ENCODE results near the gene TPBGL. TPM values are rescaled to one million over a fixed set of nuclear protein-coding genes. Genes with fewer than 3 reads are reported as not detected.
A peak's percentile ranks its signal among the peaks of the same experiment; 100 is the strongest.

Gene TPBGL
- total and polyA plus RNA-seq, 8 donors: 0.09 to 1.3 (median 0.25) TPM; not detected in 1

GRCh38 chr11:75204685-75205563, 35.6 kb upstream of the TPBGL start:
- Histone ChIP-seq H3K27me3 (no peaks in the 10 kb centered on the region), H3K9me3 (no peaks in the 10 kb centered on the region), H3K4me3 (no peak overlapping the region), H3K4me1 (peaks cover 0 to 15% of the 10 kb centered on the region in 2 donors), H3K27ac (peak overlapping the region in 1 of 2 donors; percentile 13), H3K36me3 (peaks cover 0 to 19% of the 10 kb centered on the region in 2 donors)
- peak; percentile 36 to 93 (median 80) for DNase-seq
- TF ChIP-seq, protein P1, sequence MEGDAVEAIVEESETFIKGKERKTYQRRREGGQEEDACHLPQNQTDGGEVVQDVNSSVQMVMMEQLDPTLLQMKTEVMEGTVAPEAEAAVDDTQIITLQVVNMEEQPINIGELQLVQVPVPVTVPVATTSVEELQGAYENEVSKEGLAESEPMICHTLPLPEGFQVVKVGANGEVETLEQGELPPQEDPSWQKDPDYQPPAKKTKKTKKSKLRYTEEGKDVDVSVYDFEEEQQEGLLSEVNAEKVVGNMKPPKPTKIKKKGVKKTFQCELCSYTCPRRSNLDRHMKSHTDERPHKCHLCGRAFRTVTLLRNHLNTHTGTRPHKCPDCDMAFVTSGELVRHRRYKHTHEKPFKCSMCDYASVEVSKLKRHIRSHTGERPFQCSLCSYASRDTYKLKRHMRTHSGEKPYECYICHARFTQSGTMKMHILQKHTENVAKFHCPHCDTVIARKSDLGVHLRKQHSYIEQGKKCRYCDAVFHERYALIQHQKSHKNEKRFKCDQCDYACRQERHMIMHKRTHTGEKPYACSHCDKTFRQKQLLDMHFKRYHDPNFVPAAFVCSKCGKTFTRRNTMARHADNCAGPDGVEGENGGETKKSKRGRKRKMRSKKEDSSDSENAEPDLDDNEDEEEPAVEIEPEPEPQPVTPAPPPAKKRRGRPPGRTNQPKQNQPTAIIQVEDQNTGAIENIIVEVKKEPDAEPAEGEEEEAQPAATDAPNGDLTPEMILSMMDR (IDR thresholded peaks at IDR 0.05): peak; percentile 89 to 92
- peak; percentile 94 for ATAC-seq
- intact Hi-C loops (cut with DNase I): loop anchor here in 1 of 2 donors (5.0 kb wide), 1 partner anchor 58 kb away; no protein-coding TSS in a partner anchor

- H3K36me3 ChIP-seq: peaks cover 0 to 14% of the 10 kb centered on the region in 2 donors
- H3K9me3 ChIP-seq: no peaks in the 10 kb centered on the region
- H3K4me3 ChIP-seq: no peak overlapping the region
- no peak for DNase-seq
- H3K4me1 ChIP-seq: peaks cover 0 to 15% of the 10 kb centered on the region in 2 donors
- no peak overlapping the region for H3K27ac ChIP-seq
- intact Hi-C loops (cut with DNase I): no loop called here
- no peak for ATAC-seq
- TF ChIP-seq, protein P1 (IDR thresholded peaks at IDR 0.05): no peak
- H3K27me3 ChIP-seq: no peaks in the 10 kb centered on the region
These were observed 35.0 kb upstream of the TPBGL start for GRCh38 chr11:75205564-75206020.

- Histone ChIP-seq H3K27ac (no peak overlapping the region), H3K4me3 (no peak overlapping the region), H3K36me3 (no peaks in the 10 kb centered on the region), H3K9me3 (no peaks in the 10 kb centered on the region), H3K27me3 (no peaks in the 10 kb centered on the region), H3K4me1 (peaks cover 0 to 15% of the 10 kb centered on the region in 2 donors)
- no peak for ATAC-seq
- intact Hi-C loops (cut with DNase I): no loop called here
- TF ChIP-seq, protein P1 (IDR thresholded peaks at IDR 0.05): no peak
- DNase-seq: no peak
These were observed 32.1 kb upstream of the TPBGL start for GRCh38 chr11:75208446-75208845.

DNA sequence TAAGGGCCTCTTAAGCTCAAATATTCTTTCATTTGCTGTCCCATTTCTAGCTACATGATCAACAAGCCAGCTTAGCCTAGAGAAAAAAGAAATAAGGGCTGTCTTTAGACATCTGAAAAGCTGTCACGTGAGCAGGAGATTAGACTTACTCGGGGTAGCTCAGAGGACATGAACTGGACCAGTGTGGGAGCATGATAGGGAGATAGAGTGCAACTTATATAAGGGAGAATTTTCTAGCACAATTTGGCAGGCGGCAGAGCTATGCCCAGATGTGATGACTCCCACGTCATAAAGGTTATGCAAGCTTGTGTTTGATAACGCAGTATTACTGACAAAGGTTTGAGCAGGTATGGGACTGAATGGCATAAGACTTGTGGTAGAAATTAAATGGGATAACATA, 28.2 kb upstream of the TPBGL start:
- Histone ChIP-seq H3K4me3 (no peak overlapping the region), H3K4me1 (no peaks in the 10 kb centered on the region), H3K36me3 (no peaks in the 10 kb centered on the region), H3K27me3 (no peaks in the 10 kb centered on the region), H3K9me3 (no peaks in the 10 kb centered on the region), H3K27ac (no peak overlapping the region)
- TF ChIP-seq, protein P1 (IDR thresholded peaks at IDR 0.05): no peak
- ATAC-seq: no peak
- DNase-seq: no peak
- intact Hi-C loops (cut with DNase I): no loop called here

DNA sequence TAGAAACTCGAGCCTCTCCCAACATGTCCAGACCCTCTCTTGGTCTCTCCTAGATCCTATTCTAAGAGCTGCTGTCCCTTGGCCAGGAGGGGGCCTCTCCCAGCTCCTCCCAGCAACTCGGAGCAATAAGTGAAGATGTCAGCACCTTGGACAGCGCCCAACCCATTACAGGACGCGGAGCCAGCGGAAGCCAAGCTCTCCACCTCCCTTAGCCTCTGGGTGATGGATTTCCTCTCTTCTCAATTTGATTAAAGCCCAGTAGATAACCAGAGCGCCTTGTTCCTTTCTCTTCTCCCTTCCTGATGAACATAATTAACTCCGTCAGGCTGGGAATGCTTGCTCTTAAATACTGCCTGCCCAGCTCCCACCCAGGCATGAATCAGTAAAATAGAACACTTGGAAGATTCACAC, 26.2 kb upstream of the TPBGL start:
- intact Hi-C loops (cut with DNase I): no loop called here
- Histone ChIP-seq H3K27ac (no peak overlapping the region), H3K4me1 (no peaks in the 10 kb centered on the region), H3K27me3 (no peaks in the 10 kb centered on the region), H3K9me3 (no peaks in the 10 kb centered on the region), H3K4me3 (no peak overlapping the region), H3K36me3 (no peaks in the 10 kb centered on the region)
- peak in 3 of 4 donors; percentile 73 to 81 (median 79) for DNase-seq
- TF ChIP-seq, protein P1 (IDR thresholded peaks at IDR 0.05): no peak
- ATAC-seq: peak; percentile 92

Measured in left lung (tissue), 10 donors.